Daoy (cell line): ENCODE measurements around the gene UBR4. TPM values are rescaled to one million over a fixed set of nuclear protein-coding genes. Genes with fewer than 3 reads are reported as not detected.
"Not testable (repeated sequence)": the region's sequence is repeated elsewhere in the genome, so short reads cannot be mapped to it uniquely, and the experiment has no call there.

Source experiments
- DNase-seq: peaks from one replicate; pipeline ENCODE4 v3.0.0-alpha.2; 2015; ENCODE audit warnings: low read depth
- total RNA-seq: library from RNA; depleted of rRNA; stranded (reverse); fragments of >200 nt; shearing (Covaris generic); gene quantifications from 2 replicates; pipeline ENCODE4 v1.2.3, GENCODE V29; 2014; rRNA removed

The UBR4 gene
- total RNA-seq, result 45.5 and 49.0 TPM in 2 replicates

DNA sequence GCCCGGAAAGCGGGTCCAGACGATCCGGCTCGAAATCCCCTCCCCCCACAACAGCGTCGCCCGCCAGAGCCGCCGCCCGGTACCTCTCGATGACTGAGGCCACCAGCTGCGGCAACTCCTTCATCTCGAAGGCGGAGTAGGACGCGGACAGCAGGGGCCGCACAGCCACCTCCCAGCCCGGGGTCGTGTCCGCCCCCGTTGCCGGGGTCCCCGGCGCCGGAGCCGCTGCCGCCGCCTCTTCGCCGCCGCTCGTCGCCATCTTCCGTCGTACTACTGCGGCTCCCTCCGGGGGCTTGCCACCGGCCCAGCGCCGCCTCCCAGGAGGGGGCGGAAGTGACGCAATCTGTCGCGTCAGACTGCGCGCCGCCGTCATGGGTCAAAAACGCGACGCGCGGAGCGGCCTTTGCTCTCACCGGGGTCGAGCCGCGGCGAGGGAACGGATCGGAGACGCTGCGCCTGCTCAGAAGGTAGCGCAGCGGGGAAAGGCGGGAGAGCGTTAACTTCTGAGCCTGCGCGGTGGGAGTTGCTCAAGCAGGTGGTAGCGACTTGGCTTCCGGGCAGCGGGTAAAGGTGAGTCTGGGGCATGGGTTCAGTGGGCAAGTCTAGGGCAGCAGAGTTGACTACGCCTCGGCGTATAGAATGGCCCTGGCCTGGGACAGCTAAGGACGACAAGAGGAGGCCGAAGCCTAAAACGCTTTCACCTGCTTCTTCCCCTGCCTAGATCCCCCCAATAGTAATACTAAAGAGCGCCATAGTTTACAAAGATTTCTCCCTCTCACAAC is at the start of gene UBR4:
Gene UBR4 (minus strand): TSS at position 277 of the 782 bp plus-strand sequence. CDS start 18 bp downstream, at position 259.
- DNase-seq, result peak; percentile 98

DNA sequence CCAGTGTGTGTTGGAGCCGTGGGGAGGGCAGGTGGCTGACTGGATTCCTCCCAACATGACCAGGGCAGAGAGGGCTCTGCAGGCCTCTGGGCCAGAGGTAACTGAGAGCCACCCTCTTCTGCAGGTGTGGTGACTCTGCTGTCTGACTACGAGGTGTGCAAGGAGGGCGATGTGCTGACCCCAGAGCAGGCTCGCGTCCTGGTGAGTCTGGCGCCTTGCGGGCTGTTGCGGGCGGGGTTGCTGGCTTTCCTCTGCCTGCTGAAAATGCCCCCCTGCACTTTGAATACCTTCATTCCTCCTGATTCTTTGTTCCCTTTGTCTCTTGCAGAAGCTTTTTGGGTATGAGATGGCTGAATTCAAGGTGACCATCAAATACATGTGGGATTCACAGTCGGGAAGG is 48.3 kb upstream of the UBR4 start:
- DNase-seq, result no peak

DNA sequence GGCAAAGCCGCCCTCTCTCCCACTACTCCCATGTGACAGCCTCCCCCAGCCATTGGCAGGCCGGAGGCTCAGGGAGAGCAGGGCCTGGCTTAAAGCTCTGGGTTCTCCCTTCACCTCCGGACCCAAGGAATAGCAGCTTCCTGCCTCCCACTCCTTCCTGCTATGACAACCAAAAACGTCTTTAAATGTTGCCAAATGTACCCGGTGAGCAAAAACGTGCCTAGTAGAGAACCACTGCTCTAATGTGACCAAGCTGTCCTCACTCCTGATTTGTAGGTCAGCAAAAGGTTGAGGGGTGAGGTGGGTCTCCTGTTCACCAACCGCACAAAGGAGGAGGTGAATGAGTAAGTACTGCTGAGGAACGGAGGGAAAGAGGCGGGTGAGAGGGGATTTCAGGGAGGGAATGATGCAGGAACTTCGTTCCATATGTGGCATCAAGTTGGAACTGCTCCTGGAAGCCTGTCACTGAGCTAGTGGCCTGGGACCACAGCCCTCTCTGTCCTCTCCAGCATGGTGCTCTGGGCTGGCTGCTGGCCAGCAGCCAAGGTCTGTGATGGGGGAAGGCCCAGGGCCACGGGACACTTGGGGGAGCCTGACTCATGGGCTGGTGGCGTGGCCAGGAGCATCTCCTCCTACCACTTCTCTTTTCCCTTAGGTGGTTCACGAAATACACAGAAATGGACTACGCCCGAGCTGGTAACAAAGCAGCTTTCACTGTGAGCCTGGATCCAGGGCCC is 47.3 kb upstream of the UBR4 start:
- DNase-seq, result peak; percentile 39

DNA sequence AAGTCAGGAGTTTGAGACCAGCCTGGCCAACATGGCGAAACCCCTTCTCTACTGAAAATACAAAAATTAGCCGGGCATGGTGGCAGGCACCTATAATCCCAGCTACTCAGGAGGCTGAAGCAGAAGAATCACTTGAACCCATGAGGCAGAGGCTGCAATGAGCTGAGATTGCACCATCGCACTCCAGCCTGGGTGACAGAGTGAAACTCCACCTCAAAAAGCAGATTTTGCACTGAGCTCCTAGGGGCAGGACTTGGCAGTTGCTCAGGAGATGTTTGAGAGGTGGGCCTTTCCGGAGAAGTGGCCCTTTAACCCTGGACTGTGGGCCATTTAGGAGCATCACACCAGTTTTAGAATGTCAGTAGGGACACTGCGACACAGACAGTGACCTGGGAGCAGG is 46.2 kb upstream of the UBR4 start:
- not testable (repeated sequence) for DNase-seq

DNA sequence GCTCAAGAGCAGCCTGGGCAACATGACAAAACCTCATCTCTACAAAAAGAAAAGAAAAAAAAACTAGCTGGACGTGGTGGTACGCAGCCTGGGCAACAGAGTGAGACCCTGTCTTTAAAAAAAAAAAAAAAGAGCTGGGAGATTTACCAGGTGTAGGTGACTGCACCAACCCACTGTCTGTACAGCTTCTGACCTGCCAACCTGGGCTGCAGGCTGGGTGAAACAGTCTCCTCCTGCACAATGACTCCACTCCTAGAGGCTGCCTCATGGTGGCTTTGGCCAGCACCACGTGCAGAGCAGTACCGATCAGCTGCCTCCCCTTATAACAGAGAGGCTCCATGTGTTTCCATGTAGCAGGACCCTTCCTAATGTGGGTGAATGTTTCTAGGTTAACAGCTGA is 45.2 kb upstream of the UBR4 start:
- DNase-seq, result no peak

DNA sequence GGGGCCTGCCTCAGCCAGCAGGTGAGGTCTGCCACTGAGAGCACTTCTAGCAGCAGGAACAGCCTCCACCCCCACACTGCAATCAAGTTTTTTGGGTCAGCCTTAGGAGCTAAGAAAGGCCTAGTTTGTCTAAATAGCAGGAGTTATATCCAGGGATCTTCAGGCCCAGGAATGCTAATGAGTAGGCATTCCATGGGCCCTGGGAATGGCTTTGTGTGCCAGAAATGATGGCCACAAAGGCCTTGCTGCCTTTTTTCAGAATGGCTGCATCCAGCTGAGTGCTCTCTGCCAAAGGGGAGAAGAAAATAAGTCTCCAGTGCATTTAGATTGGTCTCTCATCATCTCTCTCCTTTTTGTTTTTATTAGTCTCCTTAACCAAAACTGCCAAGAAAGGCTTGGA is 44.4 kb upstream of the UBR4 start:
- no peak for DNase-seq

DNA sequence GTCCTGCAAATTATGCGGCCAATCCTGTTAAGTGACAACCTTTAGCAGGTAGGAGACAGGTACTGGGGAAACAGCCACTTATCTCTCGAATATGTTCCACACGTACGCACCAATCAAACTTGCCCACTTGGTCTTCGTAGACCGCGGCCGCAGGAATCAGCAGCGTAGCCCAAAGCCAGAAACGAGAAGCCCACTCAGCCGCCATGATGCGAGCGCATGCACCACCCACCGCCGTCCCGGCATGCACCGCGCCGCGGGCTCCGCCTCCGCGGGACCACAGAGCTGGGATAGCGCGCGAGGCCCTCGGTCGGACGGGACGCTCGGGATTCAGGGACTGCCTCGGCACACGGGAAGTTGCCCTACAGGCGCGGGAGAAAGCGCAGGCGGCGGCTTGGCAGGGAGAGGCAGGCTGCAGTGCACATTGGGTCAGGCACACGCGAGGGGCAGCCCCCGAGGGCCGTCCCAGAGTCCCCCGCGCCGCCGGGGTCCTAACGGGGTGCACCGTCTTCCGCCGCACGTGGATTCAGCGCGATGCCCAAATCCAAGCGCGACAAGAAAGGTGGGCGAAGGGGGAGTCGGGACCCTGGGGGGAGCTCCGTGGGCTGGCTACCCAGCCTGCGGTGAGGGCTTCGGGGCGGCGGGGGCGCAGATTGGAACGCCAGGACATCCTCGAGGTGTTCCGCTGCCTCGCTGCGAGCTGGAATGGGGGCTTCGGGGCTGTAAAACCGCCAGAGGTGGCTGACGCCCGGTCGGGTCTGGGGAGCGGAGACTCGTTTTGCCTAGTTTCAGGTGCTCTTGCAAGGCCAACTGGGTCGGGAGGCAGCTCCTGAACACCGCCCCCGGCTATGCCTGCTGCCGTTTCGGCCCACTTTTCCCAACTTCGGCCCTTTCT is 41.5 kb upstream of the UBR4 start, which contains the start of the genes EMC1 and MRTO4:
Gene EMC1 (minus strand): TSS at position 220 of the 892 bp plus-strand sequence. CDS start 15 bp downstream, at position 205.
Gene MRTO4 (plus strand): TSS at position 501 of the 892 bp plus-strand sequence. CDS start 31 bp downstream, at position 532.
- peak; percentile 95 for DNase-seq

DNA sequence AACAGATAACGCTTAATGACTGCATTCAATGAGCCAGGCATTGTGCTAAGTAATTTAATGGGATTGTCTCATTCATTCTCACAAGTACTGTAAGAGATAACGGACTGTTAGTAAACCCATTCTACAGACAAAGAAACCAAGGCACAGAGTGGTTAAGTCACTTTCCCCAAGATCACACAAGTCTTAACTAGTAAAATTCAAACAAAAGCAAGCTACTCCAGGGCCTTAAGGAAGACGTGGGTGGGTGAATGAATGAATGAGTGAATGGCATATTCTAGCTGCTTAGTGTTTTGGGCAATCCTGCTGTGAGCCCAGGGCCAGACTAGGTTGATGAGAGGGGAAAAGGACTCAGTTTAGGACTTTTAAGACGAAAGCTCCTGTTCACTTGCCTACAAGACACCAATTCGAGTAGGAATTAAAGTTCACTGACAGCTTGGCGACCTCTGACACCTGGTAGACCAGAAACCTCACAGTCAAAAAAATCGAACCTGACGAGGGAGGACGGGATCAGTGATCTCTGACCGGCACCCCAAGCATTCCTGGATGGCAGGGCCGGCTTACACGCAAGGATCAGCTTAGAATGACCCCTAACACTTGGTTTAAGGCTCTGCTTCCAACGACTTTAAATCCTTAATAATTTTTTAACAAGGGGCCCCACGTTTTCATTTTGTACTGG is 40.7 kb upstream of the UBR4 start:
- no peak for DNase-seq

DNA sequence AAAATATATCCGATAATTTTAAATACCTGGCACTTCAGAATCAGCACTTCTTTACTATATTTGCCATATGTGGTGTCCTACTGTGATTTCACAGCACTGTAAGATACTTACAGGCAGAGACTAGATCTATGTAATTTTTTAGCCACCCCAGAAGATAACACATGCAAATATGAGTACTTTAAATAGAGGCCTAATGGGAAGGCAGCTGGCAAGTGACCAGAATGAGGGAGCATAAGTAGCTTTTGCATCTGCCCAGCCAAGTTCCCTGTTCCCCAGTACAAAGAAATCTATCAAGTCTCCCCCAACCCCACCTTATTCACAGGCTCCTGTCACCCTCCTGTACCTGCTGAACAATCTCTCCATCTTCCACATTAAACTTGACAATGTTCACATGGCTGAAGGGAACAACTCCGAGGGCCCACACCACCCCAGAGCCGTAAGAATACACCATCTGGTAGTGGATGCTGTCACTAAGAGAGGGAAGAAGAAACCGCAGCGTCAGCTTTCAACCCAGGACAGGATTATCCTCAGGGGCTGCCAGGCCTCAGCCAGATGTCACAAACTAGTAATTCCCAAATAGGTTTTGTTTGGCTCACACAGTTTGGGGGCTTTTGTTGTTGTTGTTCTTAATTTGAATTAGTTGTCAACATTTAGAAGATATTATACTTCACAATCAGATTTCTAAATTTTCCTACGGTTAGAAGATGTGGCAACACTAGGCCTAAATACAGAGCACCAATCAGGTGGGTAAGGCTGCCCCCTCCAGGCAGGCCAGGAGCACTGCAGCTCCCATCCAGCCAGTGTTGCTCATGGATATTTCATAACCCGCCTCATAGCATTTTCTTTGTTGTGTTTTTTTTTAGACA is 30.8 kb upstream of the UBR4 start:
- DNase-seq, result peak; percentile 65

DNA sequence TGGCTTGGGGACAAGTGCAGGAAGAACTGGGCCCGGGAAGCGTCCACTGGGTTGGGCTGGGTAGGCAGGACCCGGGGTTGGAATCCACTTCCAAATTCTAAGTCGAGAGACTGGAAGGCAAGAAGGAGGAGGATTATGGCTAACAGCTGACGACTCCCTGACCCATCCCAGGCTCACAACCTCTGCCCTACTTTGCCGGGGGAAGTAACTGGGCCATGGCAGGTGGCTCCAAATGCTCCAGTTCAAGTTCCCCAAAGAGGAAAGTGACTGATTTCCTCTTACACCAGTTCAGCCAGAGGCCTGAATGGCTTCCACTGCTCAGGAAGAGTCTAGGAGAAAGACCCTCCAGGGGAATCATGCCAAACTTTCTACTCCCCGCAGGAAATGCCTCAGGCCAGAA is 29.8 kb upstream of the UBR4 start:
- DNase-seq, result no peak

DNA sequence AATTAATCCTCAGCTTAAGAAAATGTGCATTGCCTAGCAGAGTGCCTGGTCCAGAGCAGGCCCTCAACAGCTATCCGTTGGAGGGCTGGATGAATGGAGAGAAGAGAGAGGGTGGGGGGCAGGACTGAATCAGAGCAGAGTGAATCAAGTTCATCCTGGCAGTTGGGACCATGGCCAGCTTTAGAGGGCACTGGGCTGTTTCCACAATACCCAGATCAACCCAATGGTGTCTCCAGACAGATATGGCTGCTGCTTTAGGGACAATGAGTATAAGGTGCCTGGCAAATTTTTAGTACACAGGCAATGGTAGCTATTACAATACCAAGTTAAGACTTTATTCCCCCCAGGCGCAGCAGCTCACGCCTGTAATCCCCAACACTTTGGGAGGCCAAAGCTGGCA is 24.2 kb upstream of the UBR4 start:
- DNase-seq, result no peak

DNA sequence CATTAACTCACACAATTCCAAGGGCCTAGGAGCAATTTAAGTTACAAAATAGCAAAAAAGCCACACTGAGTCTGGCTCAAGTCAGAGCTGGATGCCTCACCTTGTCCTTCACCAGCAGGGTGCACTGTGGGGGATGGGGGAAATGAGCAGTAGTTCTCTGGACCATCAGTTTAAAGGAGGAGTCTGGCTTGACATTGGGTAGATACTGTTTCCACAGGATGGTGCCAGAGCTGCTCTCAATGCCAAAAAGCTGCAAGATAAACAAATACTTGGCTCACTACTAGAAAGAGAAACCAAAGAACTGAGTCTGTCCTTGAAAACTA is 22.4 kb upstream of the UBR4 start:
- no peak for DNase-seq

DNA sequence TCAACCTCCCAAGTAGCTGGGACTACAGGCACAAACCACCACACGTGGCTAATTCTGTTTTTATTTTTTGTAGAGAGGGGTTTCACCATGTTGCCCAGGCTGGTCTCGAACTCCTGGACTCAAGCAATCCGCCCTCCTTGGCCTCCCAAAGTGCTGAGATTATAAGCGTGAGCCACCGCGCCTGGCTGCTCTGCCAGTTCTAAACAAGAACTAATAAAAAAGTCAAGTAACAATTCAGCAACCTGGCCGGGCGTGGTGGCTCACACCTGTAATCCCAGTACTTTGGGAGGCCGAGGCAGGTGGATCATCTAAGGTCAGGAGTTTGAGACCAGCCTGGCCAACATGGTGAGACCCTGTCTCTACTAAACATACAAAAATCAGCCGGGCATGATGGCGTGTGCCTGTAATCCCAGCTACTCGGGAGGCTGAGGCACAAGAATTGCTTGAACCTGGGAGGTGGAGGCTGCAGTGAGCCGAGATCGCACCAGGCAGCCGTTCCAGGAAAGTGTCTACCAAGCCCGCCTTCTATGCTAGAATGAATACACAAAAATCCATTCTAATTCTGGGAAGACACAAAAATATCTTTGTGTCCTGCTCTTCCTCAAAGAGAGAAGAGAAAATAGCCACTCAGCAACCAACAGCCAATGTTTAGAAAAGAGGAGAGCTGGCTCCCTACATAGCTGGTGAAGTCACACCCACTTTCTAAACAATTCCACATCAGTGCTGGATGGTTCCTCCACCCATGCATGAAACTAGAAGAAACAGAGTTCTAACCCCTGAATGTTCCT is 21.9 kb upstream of the UBR4 start:
- DNase-seq, result not testable (repeated sequence)

DNA sequence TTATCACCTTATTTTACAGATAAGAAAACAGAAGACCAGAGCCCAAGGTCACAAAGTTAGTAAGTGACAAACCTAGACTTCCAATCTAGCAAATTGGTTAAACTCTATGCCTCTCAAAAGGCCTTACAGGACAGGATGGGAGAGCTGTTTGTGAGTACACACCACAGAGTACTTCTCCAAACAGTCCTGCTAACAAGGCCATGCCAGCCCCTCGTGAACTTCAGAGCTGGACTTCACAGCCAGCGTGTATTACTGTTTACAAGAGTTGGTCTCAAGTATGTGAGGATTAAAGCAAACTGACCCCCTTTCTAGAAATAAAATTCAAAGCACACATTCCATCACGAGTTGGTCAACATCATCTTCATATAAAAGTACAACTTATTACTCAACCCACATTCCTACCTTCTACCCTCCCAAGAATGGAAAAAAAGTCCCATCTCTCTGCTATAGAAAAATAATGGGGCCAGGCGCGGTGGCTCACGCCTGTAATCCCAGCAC is 19.8 kb upstream of the UBR4 start:
- no peak for DNase-seq

DNA sequence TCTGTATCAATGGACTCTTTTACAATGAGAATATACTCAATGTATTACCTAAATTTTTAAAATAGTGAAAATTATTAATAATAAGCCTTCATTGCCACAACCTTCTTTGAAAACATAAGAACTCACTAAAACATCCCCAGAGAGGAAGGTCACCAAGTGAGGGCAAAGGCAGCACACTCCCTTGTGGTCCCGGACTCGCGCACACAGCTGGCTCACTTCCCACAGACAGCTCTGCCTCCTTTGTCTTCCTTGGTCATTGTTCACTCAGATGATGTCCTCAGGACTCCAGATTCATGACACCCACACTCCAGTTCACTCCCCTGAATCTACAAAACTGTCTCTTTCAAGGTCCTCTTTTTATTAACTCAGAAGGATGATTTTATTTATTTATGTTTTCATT is 19.2 kb upstream of the UBR4 start:
- no peak for DNase-seq

DNA sequence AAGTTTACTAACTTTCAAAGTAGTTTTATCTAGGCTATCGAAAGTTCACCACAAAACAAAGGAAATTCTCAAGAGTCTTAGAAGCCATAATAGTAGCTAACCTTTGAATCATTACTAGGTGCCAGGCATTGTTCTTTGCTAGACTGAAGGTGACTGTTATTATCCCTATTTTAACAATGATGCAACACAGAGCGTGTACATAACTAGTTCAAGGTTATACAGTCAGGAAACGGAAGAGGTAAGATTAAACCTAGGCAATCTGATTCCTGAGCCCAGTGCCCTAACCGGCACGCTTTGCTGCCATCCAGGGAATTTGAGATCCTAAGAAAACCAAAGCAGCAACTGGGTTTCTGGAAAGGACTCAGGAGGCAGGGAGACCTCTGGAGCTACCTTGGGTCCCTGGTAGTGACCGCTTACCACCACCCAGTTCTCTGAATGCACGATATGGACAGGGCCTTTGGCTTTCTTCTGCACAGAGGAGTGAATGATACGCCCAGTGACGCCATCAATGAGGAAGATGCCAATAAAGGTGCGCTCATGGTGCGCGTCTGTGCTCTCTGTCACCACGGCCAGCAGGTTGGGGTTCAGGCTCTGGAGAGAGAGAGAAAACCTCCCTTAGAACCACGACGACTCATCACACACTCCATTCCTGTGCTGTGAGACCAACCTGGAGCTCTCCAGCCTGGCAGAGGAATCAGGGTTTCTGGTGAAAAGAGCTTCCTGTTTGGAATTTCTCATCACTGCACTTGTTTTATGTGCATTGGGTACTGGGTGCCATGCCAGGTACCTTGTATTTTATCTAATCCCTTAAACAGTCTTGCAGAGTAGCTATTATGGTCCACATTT is 13.1 kb upstream of the UBR4 start:
- DNase-seq, result no peak

DNA sequence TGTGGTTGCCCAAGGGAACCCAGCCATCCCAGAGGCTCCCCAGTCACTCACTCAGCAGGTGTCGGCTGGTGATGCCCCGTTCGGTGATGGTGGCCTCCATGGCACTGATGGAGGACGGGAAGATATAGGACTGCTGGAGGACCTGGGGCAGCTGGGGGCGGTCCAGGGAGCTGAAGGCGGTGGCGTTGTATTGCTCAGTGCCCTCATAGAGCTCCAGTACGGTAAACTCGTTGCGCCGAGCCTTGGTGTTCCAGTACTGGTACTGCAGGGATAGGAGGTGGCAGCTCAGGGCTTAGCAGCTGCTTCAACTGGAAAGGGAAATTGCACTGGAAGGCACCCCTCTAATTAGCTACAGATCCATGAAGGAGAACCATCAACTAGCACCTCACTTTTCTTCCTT is 12.5 kb upstream of the UBR4 start:
- no peak for DNase-seq

DNA sequence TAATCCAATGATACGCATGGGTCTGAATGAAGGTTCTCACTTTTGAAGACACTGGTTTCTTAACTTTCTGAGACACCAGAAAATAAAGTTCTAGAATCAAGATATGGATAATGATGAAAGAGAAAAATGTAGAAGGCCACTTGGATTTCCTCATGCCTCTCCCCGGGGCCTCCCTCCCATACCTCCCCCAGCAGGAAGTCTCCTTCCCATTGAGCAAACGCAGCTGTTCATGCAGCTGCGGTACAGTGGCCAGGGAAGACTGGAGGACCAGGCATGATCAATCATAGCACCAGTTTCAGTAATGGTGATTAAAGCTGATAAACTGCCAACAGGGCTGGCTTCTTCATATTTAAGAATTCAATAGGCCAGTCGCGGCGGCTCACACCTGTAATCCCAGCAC is 10.9 kb upstream of the UBR4 start:
- DNase-seq, result no peak
